COR-L47 (cell line): ENCODE data around the gene USP21.
"Not testable (repeated sequence)": the region's sequence is repeated elsewhere in the genome, so short reads cannot be mapped to it uniquely, and the experiment has no call there.

Experiments used
- DNase-seq: peaks from one replicate; lab custom pipeline; 2025; lab: John Stamatoyannopoulos, UW

Gene USP21, protein sequence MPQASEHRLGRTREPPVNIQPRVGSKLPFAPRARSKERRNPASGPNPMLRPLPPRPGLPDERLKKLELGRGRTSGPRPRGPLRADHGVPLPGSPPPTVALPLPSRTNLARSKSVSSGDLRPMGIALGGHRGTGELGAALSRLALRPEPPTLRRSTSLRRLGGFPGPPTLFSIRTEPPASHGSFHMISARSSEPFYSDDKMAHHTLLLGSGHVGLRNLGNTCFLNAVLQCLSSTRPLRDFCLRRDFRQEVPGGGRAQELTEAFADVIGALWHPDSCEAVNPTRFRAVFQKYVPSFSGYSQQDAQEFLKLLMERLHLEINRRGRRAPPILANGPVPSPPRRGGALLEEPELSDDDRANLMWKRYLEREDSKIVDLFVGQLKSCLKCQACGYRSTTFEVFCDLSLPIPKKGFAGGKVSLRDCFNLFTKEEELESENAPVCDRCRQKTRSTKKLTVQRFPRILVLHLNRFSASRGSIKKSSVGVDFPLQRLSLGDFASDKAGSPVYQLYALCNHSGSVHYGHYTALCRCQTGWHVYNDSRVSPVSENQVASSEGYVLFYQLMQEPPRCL

DNA sequence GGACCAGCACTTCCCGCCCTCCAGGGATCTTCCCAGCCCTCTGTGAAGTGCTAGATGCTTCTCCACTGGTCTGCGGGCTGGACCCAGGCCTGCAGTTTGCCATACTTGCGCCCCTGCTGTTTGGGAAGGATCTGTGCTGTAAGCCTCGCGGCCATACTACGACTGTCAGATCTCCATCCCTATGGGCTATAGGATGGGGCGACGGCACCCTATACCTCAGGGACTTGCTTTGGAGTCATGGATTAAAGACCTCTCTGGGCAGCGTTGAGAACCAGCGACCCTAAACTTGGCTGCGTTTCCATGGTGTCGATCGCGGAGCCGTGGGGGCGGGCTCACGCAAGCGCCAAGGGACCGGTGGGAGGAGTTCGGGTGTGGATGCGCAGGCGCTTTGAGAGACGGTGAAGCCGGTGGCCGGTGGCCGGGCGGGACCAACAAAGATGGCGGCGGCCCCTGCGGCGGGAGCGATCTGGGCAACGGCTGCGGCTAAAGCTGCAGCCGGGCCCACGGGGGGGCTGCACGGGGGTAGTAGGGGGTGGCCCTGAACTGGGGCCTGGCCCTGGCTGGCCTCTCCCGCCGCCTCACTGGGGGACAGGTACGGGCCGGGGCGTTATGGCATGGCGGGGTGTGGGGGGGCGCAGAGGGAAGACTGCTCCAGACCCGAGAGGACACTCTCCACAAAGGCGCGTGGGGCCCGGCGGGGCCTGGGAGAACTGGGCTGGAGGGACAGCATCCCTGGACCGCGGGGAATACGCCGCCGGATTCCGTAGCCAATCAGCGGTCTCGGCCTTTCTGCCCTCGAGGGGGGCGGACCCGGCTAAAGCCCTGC is at the start of gene USP21:
USP21 (plus strand) TSS at position 414 of the 826 bp plus-strand sequence. CDS start 1,141 bp downstream, outside the sequence.
- peak; percentile 88 for DNase-seq

GRCh38 chr1:161111117-161111516 is 48.2 kb upstream of the USP21 start:
- no peak for DNase-seq

DNA sequence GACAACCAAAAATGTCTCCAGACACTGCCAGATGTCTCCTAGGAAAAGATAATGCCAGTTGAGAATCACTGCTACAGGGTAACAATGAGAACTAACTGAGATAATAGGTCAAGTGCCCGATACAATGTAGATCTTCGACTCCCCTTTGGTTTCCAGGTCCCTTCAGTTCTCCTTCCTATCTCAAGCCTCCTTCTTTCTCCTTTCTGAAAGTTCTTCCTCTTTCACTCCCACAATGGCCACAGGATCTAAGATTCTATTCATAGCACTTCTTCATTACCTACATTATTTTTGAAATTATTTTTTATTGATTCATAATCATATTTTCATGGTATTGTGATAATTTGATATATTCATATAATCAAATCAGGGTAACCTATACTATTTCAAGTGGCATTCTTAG is 47.8 kb upstream of the USP21 start:
- DNase-seq, result no peak

DNA sequence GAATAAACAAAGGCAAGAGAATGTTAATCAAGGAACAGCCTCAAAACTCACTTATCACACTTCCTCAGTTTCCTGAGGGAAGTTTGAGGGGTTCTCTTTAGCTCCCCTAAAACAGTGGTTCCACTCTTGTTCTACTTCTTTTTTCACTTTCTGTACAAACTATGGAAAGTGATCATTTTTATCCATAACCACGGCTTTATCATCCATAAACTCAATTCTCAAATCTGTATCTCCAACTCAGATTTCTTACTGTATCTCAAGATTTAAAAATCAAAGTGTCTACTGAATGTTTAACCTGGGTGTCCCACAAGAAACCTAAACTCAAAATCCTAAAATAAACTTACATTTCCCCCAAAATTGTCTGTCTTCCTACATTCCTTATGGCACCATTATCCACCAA is 45.4 kb upstream of the USP21 start:
- DNase-seq, result no peak

DNA sequence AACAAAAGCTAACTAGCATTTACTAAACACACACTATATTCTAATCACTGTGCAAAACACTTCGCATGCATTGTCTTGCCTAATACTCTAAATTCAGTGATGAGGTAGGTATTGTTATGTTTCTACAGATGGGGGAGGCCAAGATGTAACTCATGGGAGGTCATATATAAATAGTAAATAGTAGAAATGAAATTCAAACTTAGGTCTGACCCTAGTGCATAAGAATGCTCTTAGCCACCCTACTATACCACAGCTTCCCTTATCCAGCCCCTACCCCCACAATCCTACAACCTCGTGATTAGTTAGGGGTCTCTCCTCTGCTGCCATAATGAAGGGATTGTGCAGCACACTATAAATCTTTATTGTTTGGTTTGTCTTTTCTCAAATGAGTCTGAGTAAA is 44.7 kb upstream of the USP21 start:
- no peak for DNase-seq

DNA sequence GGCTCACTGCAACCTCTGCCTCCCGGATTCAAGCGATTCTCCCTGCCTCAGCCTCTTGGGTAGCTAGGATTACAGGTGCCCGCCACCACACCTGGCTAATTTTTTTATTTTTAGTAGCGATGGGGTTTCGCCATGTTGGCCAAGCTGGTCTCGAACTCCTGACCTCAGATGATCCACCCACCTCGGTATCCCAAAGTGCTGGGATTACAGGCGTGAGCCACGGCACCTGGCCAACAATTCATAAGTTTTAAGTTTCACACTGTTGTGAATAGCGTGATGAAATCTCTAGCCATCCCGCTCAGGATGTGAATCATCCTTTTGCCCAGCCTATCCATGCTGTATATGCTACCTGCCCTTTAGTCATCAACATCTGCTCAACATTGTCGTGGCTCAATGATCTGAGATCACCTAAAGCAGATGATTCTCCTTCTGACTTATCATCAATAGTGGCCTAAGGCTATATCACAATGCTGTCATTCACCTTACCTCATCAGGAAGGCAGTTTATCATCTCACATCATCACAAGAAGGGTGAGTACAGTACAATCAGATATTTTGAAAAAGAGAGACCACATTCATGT is 44.1 kb upstream of the USP21 start:
- no peak for DNase-seq

DNA sequence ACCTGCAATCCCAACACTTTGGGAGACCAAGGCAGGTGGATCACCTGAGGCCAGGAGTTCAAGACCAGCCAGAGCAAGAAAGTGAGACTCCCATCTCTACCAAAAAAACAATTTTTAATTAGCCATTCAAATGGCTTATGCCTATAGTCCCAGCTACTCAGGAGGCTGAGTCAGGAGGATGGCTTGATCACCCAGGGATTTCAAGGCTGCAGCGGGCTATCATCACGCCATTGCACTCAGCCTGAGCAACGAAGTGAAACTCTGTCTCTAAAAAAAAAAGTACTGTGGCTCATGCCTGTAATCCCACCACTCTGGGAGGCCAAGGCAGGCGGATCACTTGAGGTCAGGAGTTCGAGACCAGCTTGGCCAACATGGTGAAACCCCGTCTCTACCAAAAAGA is 43.3 kb upstream of the USP21 start:
- DNase-seq, result not testable (repeated sequence)

DNA sequence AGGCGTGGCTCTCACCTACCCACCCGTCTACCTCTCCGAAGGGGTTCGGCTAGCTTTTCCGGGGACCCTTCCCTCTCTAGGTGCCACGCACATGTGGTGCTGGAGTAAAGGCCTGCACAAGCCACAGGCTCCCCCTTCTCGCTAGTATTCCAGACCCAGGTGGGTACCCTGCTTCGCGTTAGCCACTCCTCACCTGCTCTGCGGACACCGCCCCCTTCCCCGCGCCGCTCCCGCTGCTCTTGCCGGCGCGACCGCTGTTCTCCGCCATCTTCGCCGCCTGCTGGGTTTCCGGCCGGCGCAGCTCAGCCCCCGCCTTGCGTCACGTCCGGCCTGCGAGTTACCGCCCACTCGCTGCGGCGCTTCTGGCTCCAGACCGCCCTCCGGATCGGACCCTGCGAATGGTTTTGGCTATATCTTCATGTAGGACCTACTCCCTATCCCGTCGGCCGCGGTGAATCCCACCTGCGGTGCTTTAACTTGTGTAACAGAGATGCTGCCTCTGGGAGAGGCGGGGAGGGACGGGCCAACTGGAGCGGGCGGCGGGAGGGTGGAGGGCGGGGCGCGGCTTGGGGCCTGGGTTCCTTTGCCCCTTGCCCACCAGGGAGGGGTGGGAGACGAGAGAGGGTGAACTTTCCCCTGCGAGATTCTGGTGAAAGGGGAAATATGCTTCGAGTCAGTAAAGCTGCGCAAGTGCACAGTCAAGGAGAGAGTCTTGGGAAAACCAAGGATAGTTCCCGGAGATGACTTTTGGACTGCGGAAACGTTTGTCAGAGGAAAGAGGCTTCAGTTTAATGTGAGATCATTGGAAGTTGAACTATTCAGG is 41.3 kb upstream of the USP21 start, which contains the start of the genes NIT1 and PFDN2:
NIT1 (plus strand) TSS at position 347 of the 823 bp plus-strand sequence; CDS start at position 419, 72 bp downstream.
PFDN2 (minus strand) TSS at position 279 of the 823 bp plus-strand sequence; CDS start at position 268, 11 bp downstream.
- DNase-seq, result peak; percentile 67

DNA sequence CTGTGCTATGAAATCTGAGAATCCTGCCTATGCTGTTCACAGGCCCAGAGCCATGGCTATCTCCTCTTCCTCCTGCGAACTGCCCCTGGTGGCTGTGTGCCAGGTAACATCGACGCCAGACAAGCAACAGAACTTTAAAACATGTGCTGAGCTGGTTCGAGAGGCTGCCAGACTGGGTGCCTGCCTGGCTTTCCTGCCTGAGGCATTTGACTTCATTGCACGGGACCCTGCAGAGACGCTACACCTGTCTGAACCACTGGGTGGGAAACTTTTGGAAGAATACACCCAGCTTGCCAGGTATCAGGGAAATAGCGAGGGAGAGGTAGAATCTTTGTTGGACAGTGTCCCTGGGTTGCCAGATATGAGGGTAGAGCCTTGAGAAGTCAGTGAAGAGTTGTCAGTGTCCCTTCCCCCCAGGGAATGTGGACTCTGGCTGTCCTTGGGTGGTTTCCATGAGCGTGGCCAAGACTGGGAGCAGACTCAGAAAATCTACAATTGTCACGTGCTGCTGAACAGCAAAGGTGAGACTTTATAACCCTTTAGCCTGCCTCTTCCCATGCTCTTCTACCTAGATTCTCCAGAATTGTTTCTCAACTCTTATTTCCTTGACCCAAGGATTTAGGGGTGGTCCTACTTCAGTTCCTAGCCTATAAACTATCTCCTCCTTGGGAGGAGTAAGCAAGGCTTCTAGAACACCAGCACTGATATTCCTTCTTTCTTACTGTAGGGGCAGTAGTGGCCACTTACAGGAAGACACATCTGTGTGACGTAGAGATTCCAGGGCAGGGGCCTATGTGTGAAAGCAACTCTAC is 40.0 kb upstream of the USP21 start:
- DNase-seq, result no peak

DNA sequence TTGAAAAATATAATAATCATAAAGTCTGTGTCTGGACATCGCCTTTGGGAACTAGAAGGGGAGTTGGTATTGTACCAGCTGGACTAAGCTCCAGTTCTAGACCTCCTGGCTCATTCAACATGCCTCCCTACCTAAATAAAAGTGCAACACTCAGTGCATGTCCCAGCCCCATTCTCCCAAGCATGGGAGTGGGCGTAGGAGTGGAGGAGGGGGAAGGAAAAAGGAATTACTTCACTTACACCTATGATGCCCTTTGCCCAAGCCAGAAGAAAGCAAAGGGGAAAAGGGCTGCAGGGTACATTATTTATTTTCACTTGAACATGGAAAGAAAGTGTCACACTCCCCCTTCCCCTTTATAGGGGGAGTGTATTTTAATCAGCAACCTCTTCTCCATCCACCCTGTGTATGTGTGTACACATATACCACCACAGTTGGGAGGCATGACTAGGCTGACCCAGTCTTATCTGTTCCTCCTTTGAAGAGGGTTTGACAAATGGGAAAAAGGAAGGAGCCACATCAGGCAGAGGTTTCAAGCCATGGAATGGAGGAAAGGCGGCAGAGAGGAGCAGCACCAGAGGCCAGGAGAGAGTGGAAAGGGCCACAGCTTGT is 38.2 kb upstream of the USP21 start:
- no peak for DNase-seq

DNA sequence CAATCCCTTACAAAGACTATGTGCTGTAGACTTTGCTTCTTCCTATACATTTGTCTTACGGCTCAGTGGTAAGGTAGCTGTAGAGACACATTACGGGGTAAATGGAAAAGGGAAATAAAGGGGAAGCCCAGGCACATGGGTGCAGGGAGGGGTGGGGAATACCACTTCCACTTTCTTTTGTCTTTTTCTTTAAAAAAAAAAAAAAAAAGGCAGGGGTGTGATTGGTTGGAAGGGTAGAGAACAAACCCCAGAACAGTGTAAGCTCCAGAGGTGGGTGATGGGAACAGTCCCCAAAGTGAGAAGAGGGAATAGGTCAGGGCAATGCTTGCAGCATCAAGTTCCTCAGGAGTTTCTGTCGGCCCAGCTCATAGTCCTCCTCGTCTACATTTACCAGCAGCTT is 37.5 kb upstream of the USP21 start:
- no peak for DNase-seq

DNA sequence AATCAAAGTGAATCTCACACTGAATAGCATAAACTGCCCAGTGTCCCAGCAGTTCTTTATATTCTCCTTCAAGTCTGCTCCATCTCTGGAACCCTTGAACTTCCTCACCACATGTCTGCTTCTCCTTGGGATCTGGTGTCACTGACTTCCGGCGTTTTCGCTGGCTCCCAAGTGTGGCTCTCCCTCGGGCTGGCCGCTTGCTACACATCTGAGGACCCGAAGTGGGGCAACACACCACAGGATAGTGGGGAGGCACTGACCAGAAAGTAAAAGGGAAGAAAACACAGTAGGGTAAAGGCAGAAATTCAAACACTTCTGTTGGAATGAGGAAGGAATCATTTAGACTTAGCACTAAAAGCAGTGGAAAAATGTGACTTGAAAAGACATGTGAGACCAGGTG is 36.3 kb upstream of the USP21 start:
- DNase-seq, result no peak

DNA sequence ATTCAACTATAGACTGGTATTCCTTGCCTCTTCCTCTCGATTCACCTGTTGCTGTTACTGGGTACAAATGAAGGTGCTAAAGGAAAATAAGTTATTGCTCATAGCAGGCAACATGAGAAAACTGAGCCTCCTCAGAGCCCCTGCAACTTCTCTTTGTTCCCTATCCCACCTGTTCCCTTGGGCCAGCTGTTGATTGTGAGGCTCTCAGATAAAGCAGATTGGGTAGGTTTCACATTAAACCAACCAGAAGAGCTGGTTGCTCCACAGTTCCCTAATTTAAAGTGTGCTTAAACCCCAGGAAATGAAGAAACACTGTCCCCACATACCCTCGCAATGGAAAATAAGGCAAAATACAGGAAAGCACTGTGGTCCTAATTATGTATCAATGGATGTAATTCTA is 31.7 kb upstream of the USP21 start:
- no peak for DNase-seq

DNA sequence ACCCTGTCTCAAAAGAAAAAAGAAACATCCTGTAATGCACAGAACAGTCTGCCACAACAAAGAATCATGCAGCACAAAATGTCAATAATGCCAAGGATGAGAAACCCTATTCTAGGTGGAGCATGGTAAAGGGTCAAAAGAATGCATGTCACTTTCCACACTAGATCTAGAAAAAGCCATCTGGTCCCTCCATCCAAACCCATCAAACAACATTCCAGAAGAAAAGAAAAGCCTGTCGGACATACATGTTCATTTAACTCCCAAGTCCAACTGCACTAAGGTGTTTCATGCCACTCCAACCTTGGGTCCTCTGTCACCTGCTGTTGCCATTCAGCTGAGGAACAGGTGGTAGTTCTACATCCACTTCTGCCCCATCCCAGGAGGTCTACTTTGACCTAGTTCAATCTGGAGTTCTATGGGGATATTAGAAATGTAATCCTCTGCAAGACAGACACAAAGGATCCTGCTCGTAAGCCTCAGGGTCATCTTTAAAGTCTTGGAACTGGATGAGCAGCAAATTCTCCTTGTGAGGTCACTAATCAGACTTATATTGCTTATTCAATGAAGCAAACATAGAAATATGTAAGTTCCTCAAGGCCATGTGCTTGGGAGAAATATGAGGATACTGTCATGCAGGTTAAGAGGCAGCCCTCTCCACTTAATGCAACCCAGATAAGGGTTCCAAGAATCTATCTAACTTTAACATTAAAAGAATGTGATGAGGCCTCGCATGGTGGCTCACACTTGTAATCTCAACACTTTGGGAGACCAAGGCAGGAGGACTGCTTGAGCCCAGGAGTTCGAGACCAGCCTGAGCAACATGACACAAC is 30.5 kb upstream of the USP21 start:
- no peak for DNase-seq

- DNase-seq, result no peak
Observed at GRCh38 chr1:161130266-161130665, 29.0 kb upstream of the USP21 start.

DNA sequence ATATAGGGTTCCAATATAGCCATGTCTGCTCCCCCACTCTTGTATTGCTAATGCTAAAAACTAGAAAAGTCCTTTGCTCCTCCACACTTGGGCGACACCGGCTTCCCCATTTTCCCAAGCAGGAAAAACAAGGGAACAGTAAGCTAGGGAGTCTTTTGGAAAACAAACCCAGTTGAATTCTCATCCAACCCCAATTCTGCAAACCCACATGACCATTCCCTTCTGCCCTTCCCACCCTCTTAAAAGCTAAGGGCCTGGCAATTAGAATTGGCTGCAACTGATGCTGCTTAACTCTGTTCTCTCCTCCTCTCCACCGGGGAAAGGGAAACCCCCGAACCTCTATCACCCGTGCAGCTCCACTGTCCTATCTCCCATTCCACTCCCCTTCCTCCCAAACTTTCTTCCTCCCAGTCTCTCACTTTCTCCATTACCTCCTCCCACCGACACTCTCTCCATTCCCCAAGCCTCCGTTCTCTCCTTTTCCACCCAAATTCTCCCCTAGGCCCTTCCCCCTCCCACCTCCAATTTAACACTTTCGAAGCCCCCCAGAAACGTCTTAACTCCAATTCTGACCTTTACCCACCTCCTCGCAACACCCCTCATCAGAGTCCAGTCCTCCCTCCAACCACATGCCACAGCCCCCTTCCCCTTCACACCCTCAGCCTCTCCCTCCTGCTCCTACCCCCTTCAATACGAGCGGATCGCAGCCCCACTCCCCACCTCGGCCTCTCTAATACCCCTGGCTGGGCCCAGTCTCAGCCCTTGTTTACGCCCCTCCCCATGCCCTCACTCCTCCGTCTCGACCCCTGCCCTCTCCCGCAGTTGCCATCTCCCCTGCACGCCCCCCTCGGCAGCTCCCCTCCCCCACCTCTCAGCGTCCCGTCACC is 27.5 kb upstream of the USP21 start:
- no peak for DNase-seq

DNA sequence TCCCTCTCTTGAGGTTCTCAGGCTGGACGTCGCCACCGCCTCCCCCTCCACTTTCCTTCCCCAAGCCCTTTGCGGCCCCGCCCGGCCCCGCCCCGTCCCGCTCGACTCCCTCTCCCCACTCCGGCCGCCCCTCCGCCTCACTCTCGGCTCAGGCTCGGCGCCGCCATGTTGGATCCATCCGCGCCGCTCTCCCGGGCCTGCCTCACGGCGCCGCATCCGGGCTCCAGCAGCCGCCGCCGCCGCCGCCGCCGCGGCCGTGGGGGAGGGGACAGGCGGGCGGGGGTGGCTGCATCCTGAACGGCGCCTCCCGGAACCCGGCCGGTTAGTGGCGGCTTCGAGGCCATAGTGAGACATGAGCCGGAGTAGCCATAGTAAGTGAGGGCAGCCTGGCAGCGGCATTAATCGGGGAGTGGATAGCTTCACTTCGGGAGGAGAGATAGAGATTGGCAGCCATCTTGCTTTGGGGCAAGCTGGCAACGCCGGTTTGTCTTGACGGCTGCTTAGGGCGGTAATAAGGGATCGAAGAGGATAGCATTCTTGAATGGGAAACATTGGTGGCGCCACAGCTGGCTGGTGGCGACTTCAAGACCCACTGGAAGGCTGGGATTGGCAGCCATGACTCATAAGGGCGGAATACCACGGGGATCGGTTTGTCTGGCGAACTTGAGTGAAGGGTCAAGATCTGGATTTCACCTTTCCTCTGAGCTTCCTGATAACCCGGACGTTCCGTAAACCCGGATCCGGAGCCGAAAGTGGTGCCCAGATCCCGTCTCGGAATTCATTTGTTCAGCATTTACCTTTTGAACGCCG is 26.7 kb upstream of the USP21 start, which contains the start of gene DEDD:
DEDD (minus strand) TSS at position 258 of the 810 bp plus-strand sequence. CDS start 8,205 bp downstream, outside the sequence.
- peak; percentile 94 for DNase-seq
